HCT116 (cell line): ENCODE measurements around the gene LAMA4. TPM values are rescaled to one million over a fixed set of nuclear protein-coding genes. Genes with fewer than 3 reads are reported as not detected.

Experiments used
- ATAC-seq: fragments of 200-7000 bp; cut with Tn5 transposase; 2 replicates; pipeline ENCODE4 v1.9.1; 2020; ENCODE audit warnings: mild to moderate bottlenecking, moderate library complexity
- BruUV-seq: library from RNA; stranded (reverse); fragments of 400-500 nt; replicated peaks from 2 replicates; lab custom pipeline; 2021; lab: Mats Ljungman, UMichigan
- CTCF ChIA-PET: fragments of 300-600 bp; sonication (Branson Sonifier 250); formaldehyde crosslinking; loops from one replicate; lab custom pipeline; 2021; ENCODE audit warnings: antibody characterized with exemption; lab: Charles Lee
- POLR2A ChIA-PET: fragments of 300-600, 350-600 bp; sonication (Branson Sonifier 250); formaldehyde crosslinking; loops from one replicate; lab custom pipeline; 2021; ENCODE audit warnings: antibody characterized with exemption; lab: Charles Lee
- RAD21 ChIA-PET, 2 experiments: fragments of 300-600 bp; sonication (Branson Sonifier 250); formaldehyde crosslinking; loops; one replicate each; lab custom pipeline; 2023; ENCODE audit warnings: low total read pairs in 2 of 2; ENCODE audit not compliant: uncharacterized antibody in 2 of 2, unreplicated experiment in 2 of 2, low non-redundant PET in 1 of 2; lab: Charles Lee
- DNase-seq: peaks from one replicate; pipeline ENCODE4 v3.0.0-alpha.2; 2010; ENCODE audit warnings: low read depth, low spot score
- H2AFZ ChIP-seq: fragments of 200-600 bp; shearing (Covaris generic), sonication (generic); 2 replicates; pipeline ENCODE4 v1.6.1; 2017; ENCODE audit warnings: low read depth, mixed run types, mixed read lengths, antibody characterized with exemption, low read length; ENCODE audit not compliant: poor library complexity, severe bottlenecking
- H3K27ac ChIP-seq: 2 replicates; pipeline ENCODE4 v1.5.1; 2012; ENCODE audit warnings: low read depth, low read length
- H3K27me3 ChIP-seq: fragments of 200-600 bp; sonication (generic); 2 replicates; pipeline ENCODE4 v1.6.1; 2016; ENCODE audit warnings: mixed run types, low read length, mixed read lengths; ENCODE audit not compliant: insufficient read depth
- H3K36me3 ChIP-seq, 2 experiments: fragments of 200-500 bp in 1 of 2; fragments of 200-600 bp in 1 of 2; sonication (Bioruptor generic) in 1 of 2; sonication (generic) in 1 of 2; 2 replicates each; pipeline versions ENCODE4 v1.5.1 to v1.6.1; 2014 to 2016; ENCODE audit warnings: low read length in 2 of 2, inconsistent platforms in 1 of 2, mixed read lengths in 1 of 2, mixed run types in 1 of 2; ENCODE audit not compliant: insufficient read depth in 2 of 2, control insufficient read depth in 1 of 2
- H3K4me1 ChIP-seq, 2 experiments: fragments of 200-600 bp in 1 of 2; sonication (generic) in 1 of 2; 2 replicates each; pipeline versions ENCODE4 v1.5.1 to v1.6.1; 2012 to 2017; ENCODE audit warnings: low read length in 2 of 2, inconsistent platforms in 1 of 2, mild to moderate bottlenecking in 1 of 2, mixed read lengths in 1 of 2, mixed run types in 1 of 2, moderate library complexity in 1 of 2; ENCODE audit not compliant: insufficient read depth in 2 of 2, control insufficient read depth in 1 of 2
- H3K4me2 ChIP-seq: fragments of 200-600 bp; sonication (generic); 2 replicates; pipeline ENCODE4 v1.6.1; 2017; ENCODE audit warnings: mixed run types, low read length, mixed read lengths
- H3K4me3 ChIP-seq, 2 experiments: fragments of 200-600 bp in 1 of 2; sonication (generic) in 1 of 2; replicated peaks in 1 of 2; 2 replicates each; pipeline ENCODE4 v1.5.1; 2011 to 2016; ENCODE audit warnings: low read length in 2 of 2, control low read depth in 1 of 2, low read depth in 1 of 2, mild to moderate bottlenecking in 1 of 2, mixed read lengths in 1 of 2, mixed run types in 1 of 2
- H3K79me2 ChIP-seq: fragments of 200-600 bp; sonication (generic); 2 replicates; pipeline ENCODE4 v1.6.1; 2017; ENCODE audit warnings: mild to moderate bottlenecking, mixed run types, low read length, moderate library complexity, mixed read lengths; ENCODE audit not compliant: insufficient read depth
- H3K9ac ChIP-seq: fragments of 200-600 bp; sonication (generic); 2 replicates; pipeline ENCODE4 v1.6.1; 2016; ENCODE audit warnings: low read length, mixed read lengths
- H3K9me2 ChIP-seq: fragments of 200-600 bp; sonication (generic), shearing (Covaris generic); 2 replicates; pipeline ENCODE4 v1.6.1; 2017; ENCODE audit warnings: mixed run types, mild to moderate bottlenecking, moderate library complexity; ENCODE audit not compliant: insufficient read depth
- H3K9me3 ChIP-seq, 2 experiments: fragments of 200-500 bp in 1 of 2; fragments of 200-600 bp in 1 of 2; sonication (Bioruptor generic) in 1 of 2; sonication (generic) in 1 of 2; 2 replicates each; pipeline ENCODE4 v1.6.1; 2014 to 2017; ENCODE audit warnings: low read length in 2 of 2, mixed read lengths in 2 of 2, inconsistent platforms in 1 of 2, low read depth in 1 of 2, mild to moderate bottlenecking in 1 of 2, mixed run types in 1 of 2, moderate library complexity in 1 of 2; ENCODE audit not compliant: control insufficient read depth in 1 of 2, insufficient read depth in 1 of 2
- H4K20me1 ChIP-seq: fragments of 200-600 bp; sonication (generic), shearing (Covaris generic); 2 replicates; pipeline ENCODE4 v1.6.1; 2017; ENCODE audit warnings: mixed run types, mild to moderate bottlenecking, moderate library complexity; ENCODE audit not compliant: insufficient read depth
- CEBPB ChIP-seq: IDR thresholded peaks from 2 replicates; pipeline ENCODE4 v1.6.1; 2012; ENCODE audit warnings: low read depth
- CTCF ChIP-seq, 3 experiments: fragments of 200-600 bp in 1 of 3; sonication (generic) in 1 of 3; IDR thresholded peaks in 2 of 3; conservative IDR thresholded peaks in 1 of 3; 2 replicates each; pipeline ENCODE4 v1.5.1; 2012 to 2017; ENCODE audit warnings: low read depth in 2 of 3, low read length in 2 of 3, antibody characterized with exemption in 1 of 3, borderline replicate concordance in 1 of 3, control low read depth in 1 of 3, mild to moderate bottlenecking in 1 of 3, mixed read lengths in 1 of 3, mixed run types in 1 of 3, moderate library complexity in 1 of 3; ENCODE audit not compliant: insufficient read depth in 1 of 3
- ELF1 ChIP-seq: IDR thresholded peaks from 2 replicates; pipeline ENCODE4 v1.6.1; 2012; ENCODE audit warnings: low read depth, borderline replicate concordance
- EZH2 ChIP-seq: fragments of 200-600 bp; sonication (generic); IDR thresholded peaks from 2 replicates; pipeline ENCODE4 v1.6.1; 2017; ENCODE audit warnings: antibody characterized with exemption, mixed run types
- EZH2phosphoT487 ChIP-seq: fragments of 200-600 bp; IDR thresholded peaks from 2 replicates; pipeline ENCODE4 v1.6.1; 2018; ENCODE audit warnings: antibody characterized with exemption, borderline replicate concordance
- MAX ChIP-seq: IDR thresholded peaks from 2 replicates; pipeline ENCODE4 v1.6.1; 2012
- POLR2A ChIP-seq: IDR thresholded peaks from 2 replicates; pipeline ENCODE4 v1.7.0; 2011; ENCODE audit warnings: borderline replicate concordance; ENCODE audit not compliant: insufficient read depth, insufficient read length; ENCODE audit errors: extremely low read depth
- POLR2AphosphoS5 ChIP-seq: IDR thresholded peaks from 2 replicates; pipeline ENCODE4 v1.6.1; 2011; ENCODE audit warnings: mild to moderate bottlenecking, low read depth, low read length, moderate library complexity
- SP1 ChIP-seq: IDR thresholded peaks from 2 replicates; pipeline ENCODE4 v1.6.1; 2012; ENCODE audit warnings: low read depth
- TCF7L2 ChIP-seq: IDR thresholded peaks from 2 replicates; pipeline ENCODE4 v1.7.0; 2011; ENCODE audit warnings: borderline replicate concordance, inconsistent platforms; ENCODE audit not compliant: insufficient read depth, insufficient read length; ENCODE audit errors: extremely low read depth
- intact Hi-C: fragments of 100-400 bp; cut with micrococcal nuclease; formaldehyde crosslinking; loops from 2 replicates; pipeline ENCODE4 v1.10.0; 2022
- total RNA-seq: library from RNA; stranded (reverse); gene quantifications from one replicate; pipeline ENCODE4 v1.2.1, GENCODE V29; 2021; ENCODE audit not compliant: unreplicated experiment

Gene LAMA4
- total RNA-seq, 1 experiment from 2014 or later, result 2.2 TPM

GRCh38 chr6:112062966-112063365 is 191.4 kb downstream of the LAMA4 start:
- RAD21 ChIA-PET, result no interaction called here
- H3K9ac ChIP-seq, result no peak overlapping the region
- POLR2A ChIA-PET, result no interaction called here
- no peak overlapping the region for H3K4me3 ChIP-seq
- H2AFZ ChIP-seq, result no peak overlapping the region
- CTCF ChIA-PET, result interaction anchor here (1.1 kb wide), 1 partner anchor 13 kb away, joined by 3 read pairs; no protein-coding TSS in a partner anchor
- no TSS peak for BruUV-seq
- H4K20me1 ChIP-seq, result no peaks in the 10 kb centered on the region
- H3K27me3 ChIP-seq, result no peaks in the 10 kb centered on the region
- H3K4me1 ChIP-seq, result no peaks in the 10 kb centered on the region
- intact Hi-C loops, result no loop called here
- no peak overlapping the region for H3K27ac ChIP-seq
- DNase-seq, result no peak
- no peaks in the 10 kb centered on the region for H3K79me2 ChIP-seq
- no peaks in the 10 kb centered on the region for H3K36me3 ChIP-seq
- H3K9me2 ChIP-seq, result no peaks in the 10 kb centered on the region
- no peak for ATAC-seq
- no peak overlapping the region for H3K4me2 ChIP-seq
- TF ChIP-seq CTCF (IDR thresholded peaks at IDR 0.05 in 2 of 3, conservative IDR thresholded peaks at IDR 0.05 in 1 of 3; ENCODE audit: borderline replicate concordance in 1 of 3, insufficient read depth in 1 of 3, low read depth in 2 of 3, low read length in 2 of 3), result no peak
- no peak for TF ChIP-seq SP1
- TF ChIP-seq MAX, result no peak
- TF ChIP-seq TCF7L2, result no peak
- no peak for TF ChIP-seq CEBPB
- no peak for TF ChIP-seq ELF1
- no peak for TF ChIP-seq EZH2phosphoT487
- TF ChIP-seq POLR2AphosphoS5, result no peak
- no peak for TF ChIP-seq POLR2A
- no peak for TF ChIP-seq EZH2
- no peaks in the 10 kb centered on the region for H3K9me3 ChIP-seq
